Neural progenitor cell (in vitro differentiated cells): ENCODE measurements around the gene UNC45A. TPM values are rescaled to one million over a fixed set of nuclear protein-coding genes. Genes with fewer than 3 reads are reported as not detected.

Source experiments
- DNase-seq: peaks from one replicate; pipeline ENCODE4 v3.0.0-alpha.2; 2016; ENCODE audit warnings: low spot score
- H2AFZ ChIP-seq: fragments of 200-600 bp; sonication (generic); replicated peaks from 2 replicates; pipeline ENCODE4 v1.6.1; 2016; ENCODE audit warnings: antibody characterized with exemption
- H3F3A ChIP-seq: fragments of 200-600 bp; sonication (generic); 2 replicates; pipeline ENCODE4 v1.6.1; 2016; ENCODE audit warnings: antibody characterized with exemption, low read depth
- H3K27ac ChIP-seq: fragments of 200-600 bp; sonication (generic); 2 replicates; pipeline ENCODE4 v1.5.1; 2016; ENCODE audit warnings: mild to moderate bottlenecking
- H3K27me3 ChIP-seq: fragments of 200-600 bp; sonication (generic); 2 replicates; pipeline ENCODE4 v1.6.1; 2016; ENCODE audit warnings: mild to moderate bottlenecking, moderate library complexity
- H3K36me3 ChIP-seq: fragments of 200-600 bp; sonication (generic); 2 replicates; pipeline ENCODE4 v1.5.1; 2016
- H3K4me1 ChIP-seq: fragments of 200-600 bp; sonication (generic); 2 replicates; pipeline ENCODE4 v1.6.1; 2016; ENCODE audit warnings: mixed run types
- H3K4me2 ChIP-seq: fragments of 200-600 bp; sonication (generic); 2 replicates; pipeline ENCODE4 v1.6.1; 2016
- H3K4me3 ChIP-seq: fragments of 200-600 bp; sonication (generic); 2 replicates; pipeline ENCODE4 v1.5.1; 2016
- H3K79me2 ChIP-seq: fragments of 200-600 bp; sonication (generic); 2 replicates; pipeline ENCODE4 v1.6.1; 2016; ENCODE audit warnings: low read depth
- H3K9ac ChIP-seq: fragments of 200-600 bp; sonication (generic); 2 replicates; pipeline ENCODE4 v1.6.1; 2016
- H3K9me3 ChIP-seq: fragments of 200-600 bp; sonication (generic); 2 replicates; pipeline ENCODE4 v1.5.1; 2016; ENCODE audit warnings: low read depth
- H4K20me1 ChIP-seq: fragments of 200-600 bp; sonication (generic); 2 replicates; pipeline ENCODE4 v1.6.1; 2016; ENCODE audit warnings: low read depth
- H3K27ac Mint-ChIP-seq: 3 replicates; pipeline ENCODE4 v1.8.0; 2021; ENCODE audit warnings: mixed read lengths
- H3K27me3 Mint-ChIP-seq: 2 replicates; pipeline ENCODE4 v1.8.0; 2022; ENCODE audit warnings: low read depth, mild to moderate bottlenecking, inconsistent platforms, moderate library complexity, mixed read lengths; ENCODE audit not compliant: insufficient read depth
- H3K36me3 Mint-ChIP-seq: 3 replicates; pipeline ENCODE4 v1.8.0; 2021; ENCODE audit warnings: mixed read lengths
- H3K4me1 Mint-ChIP-seq: 3 replicates; pipeline ENCODE4 v1.8.0; 2021; ENCODE audit warnings: mixed read lengths
- H3K4me3 Mint-ChIP-seq: 3 replicates; pipeline ENCODE4 v1.8.0; 2021; ENCODE audit warnings: mild to moderate bottlenecking, moderate library complexity, mixed read lengths
- H3K9me3 Mint-ChIP-seq: 3 replicates; pipeline ENCODE4 v1.8.0; 2020; ENCODE audit warnings: mixed read lengths
- CTCF ChIP-seq: fragments of 200-600 bp; sonication (generic); IDR thresholded peaks from 2 replicates; pipeline ENCODE4 v1.5.1; 2017; ENCODE audit warnings: antibody characterized with exemption, mild to moderate bottlenecking
- EZH2 ChIP-seq: fragments of 200-600 bp; sonication (generic); IDR thresholded peaks from 2 replicates; pipeline ENCODE4 v1.6.1; 2017; ENCODE audit warnings: antibody characterized with exemption, mild to moderate bottlenecking, moderate library complexity
- EZH2phosphoT487 ChIP-seq: fragments of 200-600 bp; sonication (generic); IDR thresholded peaks from 2 replicates; pipeline ENCODE4 v1.6.1; 2017; ENCODE audit warnings: antibody characterized with exemption
- total RNA-seq: library from RNA; depleted of rRNA; stranded (reverse); fragments of >200 nt; gene quantifications from 2 replicates; pipeline ENCODE4 v1.2.3, GENCODE V29; 2015; ENCODE audit warnings: low replicate concordance

Gene UNC45A
- total RNA-seq, 1 donor from 2014 or later: 47.7 TPM

DNA sequence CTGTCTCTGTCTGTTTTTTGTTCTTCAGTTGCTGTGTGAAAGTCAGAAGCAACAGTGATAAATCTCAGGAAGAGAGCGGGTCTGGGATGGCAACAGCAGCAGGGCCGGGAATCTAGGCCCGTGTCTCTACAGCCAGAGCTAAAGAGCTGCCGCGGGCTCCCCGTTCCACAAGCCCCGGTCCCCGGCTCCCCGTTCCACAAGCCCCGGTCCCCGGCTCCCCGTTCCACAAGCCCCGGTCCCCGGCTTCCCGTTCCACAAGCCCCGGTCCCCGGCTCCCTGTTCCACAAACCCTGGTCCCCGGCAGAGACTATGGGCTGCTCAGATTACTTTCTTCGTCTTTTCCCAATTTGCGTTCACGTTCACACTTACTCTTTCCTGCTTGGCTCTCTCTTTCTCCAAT lies 39.1 kb downstream of the UNC45A start:
- H3K4me2 ChIP-seq: no peak overlapping the region
- peaks cover 17% of the 10 kb centered on the region for H3K36me3 ChIP-seq
- no peak overlapping the region for H2AFZ ChIP-seq
- Mint-ChIP-seq H3K36me3 (peaks cover 48% of the 10 kb centered on the region), H3K4me3 (no peak overlapping the region), H3K27ac (no peak overlapping the region), H3K9me3 (no peaks in the 10 kb centered on the region), H3K4me1 (no peaks in the 10 kb centered on the region), H3K27me3 (no peaks in the 10 kb centered on the region)
- H3K4me1 ChIP-seq: no peaks in the 10 kb centered on the region
- H4K20me1 ChIP-seq: no peaks in the 10 kb centered on the region
- H3F3A ChIP-seq: peaks cover 2% of the 10 kb centered on the region
- no peak overlapping the region for H3K9ac ChIP-seq
- H3K27ac ChIP-seq: no peak overlapping the region
- H3K4me3 ChIP-seq: no peak overlapping the region
- H3K79me2 ChIP-seq: no peaks in the 10 kb centered on the region
- H3K27me3 ChIP-seq: no peaks in the 10 kb centered on the region
- no peak for TF ChIP-seq CTCF
- TF ChIP-seq EZH2: no peak
- no peak for TF ChIP-seq EZH2phosphoT487
- H3K9me3 ChIP-seq: no peaks in the 10 kb centered on the region
- no peak for DNase-seq

GRCh38 chr15:90979582-90979981 lies 44.5 kb downstream of the UNC45A start:
- Mint-ChIP-seq H3K9me3 (no peaks in the 10 kb centered on the region), H3K27me3 (peaks cover 2% of the 10 kb centered on the region), H3K36me3 (peaks cover 51% of the 10 kb centered on the region), H3K27ac (no peak overlapping the region), H3K4me1 (no peaks in the 10 kb centered on the region), H3K4me3 (no peak overlapping the region)
- Histone ChIP-seq H3K27me3 (no peaks in the 10 kb centered on the region), H3K9me3 (no peaks in the 10 kb centered on the region), H3K79me2 (peaks cover 11% of the 10 kb centered on the region), H3K9ac (no peak overlapping the region), H3K27ac (no peak overlapping the region), H3K4me2 (no peak overlapping the region), H3K4me3 (no peak overlapping the region), H3F3A (peaks cover 7% of the 10 kb centered on the region), H4K20me1 (peaks cover 8% of the 10 kb centered on the region), H3K4me1 (no peaks in the 10 kb centered on the region), H3K36me3 (peaks cover 20% of the 10 kb centered on the region), H2AFZ (no peak overlapping the region)
- DNase-seq: no peak
- TF ChIP-seq EZH2phosphoT487: no peak
- no peak for TF ChIP-seq CTCF
- TF ChIP-seq EZH2: no peak

DNA sequence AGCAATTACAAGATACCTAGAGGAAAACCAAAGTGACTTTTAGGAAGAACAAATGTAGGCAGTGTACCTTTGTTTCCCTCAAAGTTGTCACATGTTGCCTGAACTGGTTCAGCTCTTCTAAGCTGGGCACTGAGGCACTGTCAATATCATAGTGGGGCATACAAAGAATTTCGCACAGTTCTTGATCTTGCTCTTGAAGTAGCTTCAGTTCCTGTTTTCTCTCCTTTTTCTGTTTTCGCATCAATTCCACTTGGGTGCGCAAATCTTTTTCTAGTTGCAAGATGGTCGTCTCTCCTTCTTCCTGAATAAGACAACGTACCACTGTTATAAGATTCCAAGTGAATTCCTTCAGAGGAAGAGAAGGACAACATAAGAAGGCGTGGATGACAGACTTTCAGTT lies 46.6 kb downstream of the UNC45A start:
- H3K36me3 Mint-ChIP-seq: peaks cover 43% of the 10 kb centered on the region
- Histone ChIP-seq H3K36me3 (peaks cover 11% of the 10 kb centered on the region), H3K4me2 (no peak overlapping the region), H3K9ac (no peak overlapping the region), H4K20me1 (peaks cover 29% of the 10 kb centered on the region), H2AFZ (no peak overlapping the region), H3K79me2 (peaks cover 32% of the 10 kb centered on the region), H3K4me1 (no peaks in the 10 kb centered on the region), H3F3A (peaks cover 7% of the 10 kb centered on the region), H3K27me3 (no peaks in the 10 kb centered on the region), H3K4me3 (no peak overlapping the region), H3K27ac (no peak overlapping the region), H3K9me3 (no peaks in the 10 kb centered on the region)
- no peak overlapping the region for H3K4me3 Mint-ChIP-seq
- TF ChIP-seq EZH2phosphoT487: no peak
- no peak for TF ChIP-seq EZH2
- TF ChIP-seq CTCF: no peak
- no peak overlapping the region for H3K27ac Mint-ChIP-seq
- DNase-seq: no peak
- H3K27me3 Mint-ChIP-seq: peaks cover 5% of the 10 kb centered on the region
- no peaks in the 10 kb centered on the region for H3K4me1 Mint-ChIP-seq
- H3K9me3 Mint-ChIP-seq: no peaks in the 10 kb centered on the region
